Measurements from ENCODE around the gene SLC13A2. TPM values are rescaled to one million over a fixed set of nuclear protein-coding genes. Genes with fewer than 3 reads are reported as not detected.
A peak's percentile ranks its signal among the peaks of the same experiment; 100 is the strongest.

SLC13A2 gene
- total RNA-seq, 1 experiment from 2014 or later: not detected

- Histone ChIP-seq H4K5ac (ENCODE audit: insufficient read length, low read depth, low read length) (no peak overlapping the region), H2BK20ac (ENCODE audit: low read depth, low read length, poor library complexity, severe bottlenecking) (no peak overlapping the region), H3K27me3 (ENCODE audit: insufficient read depth, low read length) (no peaks in the 10 kb centered on the region), H3K18ac (ENCODE audit: insufficient read length, low read depth, low read length) (no peak overlapping the region), H3T11ph (ENCODE audit: low read length) (no peak overlapping the region), H2AK5ac (ENCODE audit: insufficient read length, low read length) (no peak overlapping the region), H2BK120ac (ENCODE audit: low read depth, low read length, poor library complexity, severe bottlenecking) (no peak overlapping the region), H3K14ac (ENCODE audit: insufficient read depth, low read length) (no peak overlapping the region; the same call in 1 of the 2 replicates), H4K20me1 (ENCODE audit: control insufficient read depth, insufficient read depth, insufficient read length) (no peaks in the 10 kb centered on the region), H3K56ac (ENCODE audit: insufficient read length, low read depth, low read length) (no peak overlapping the region), H4K91ac (ENCODE audit: insufficient read length, low read depth, low read length) (no peak overlapping the region), H3K4me2 (ENCODE audit: insufficient read depth, insufficient read length, low read length) (no peak overlapping the region), H2BK12ac (ENCODE audit: insufficient read length, low read depth, low read length) (no peak overlapping the region), H2AFZ (ENCODE audit: low read length) (no peak overlapping the region), H4K8ac (replicated peaks; ENCODE audit: insufficient read length, low read depth, low read length) (no peak overlapping the region), H3K4ac (ENCODE audit: low read depth, low read length) (no peak overlapping the region), H2BK15ac (ENCODE audit: low read depth, low read length) (no peak overlapping the region), H2BK5ac (ENCODE audit: insufficient read length, low read length) (no peak overlapping the region), H3K9me3 (ENCODE audit: control insufficient read depth, low read depth, low read length) (no peaks in the 10 kb centered on the region), H3K23ac (ENCODE audit: insufficient read length, low read depth, low read length) (no peak overlapping the region), H3K79me1 (ENCODE audit: insufficient read depth, low read depth, low read length, poor library complexity, severe bottlenecking) (no peaks in the 10 kb centered on the region), H3K4me1 (ENCODE audit: insufficient read depth, low read length) (no peaks in the 10 kb centered on the region), H3K23me2 (ENCODE audit: insufficient read length, low read depth, low read length, poor library complexity, severe bottlenecking) (no peaks in the 10 kb centered on the region), H3K79me2 (ENCODE audit: insufficient read depth, low read length) (no peaks in the 10 kb centered on the region), H3K27ac (ENCODE audit: insufficient read length, low read depth, low read length) (no peak overlapping the region), H3K9ac (ENCODE audit: extremely low read depth, insufficient read length, low read length) (no peak overlapping the region)
- no peak for DNase-seq
- Mint-ChIP-seq H3K27ac (peak overlapping the region in 1 of 3 experiments; percentile 35; a peak in 2 of 7 replicates), H3K9me3 (no peaks in the 10 kb centered on the region), H3K4me1 (peaks cover 5 to 23% of the 10 kb centered on the region in 2 experiments), H3K36me3 (ENCODE audit: insufficient read depth in 1 of 3, low read depth in 3 of 3) (no peaks in the 10 kb centered on the region), H3K27me3 (ENCODE audit: low read depth) (peaks cover 2% of the 10 kb centered on the region), H3K4me3 (no peak overlapping the region)
- TF ChIP-seq, protein P1, sequence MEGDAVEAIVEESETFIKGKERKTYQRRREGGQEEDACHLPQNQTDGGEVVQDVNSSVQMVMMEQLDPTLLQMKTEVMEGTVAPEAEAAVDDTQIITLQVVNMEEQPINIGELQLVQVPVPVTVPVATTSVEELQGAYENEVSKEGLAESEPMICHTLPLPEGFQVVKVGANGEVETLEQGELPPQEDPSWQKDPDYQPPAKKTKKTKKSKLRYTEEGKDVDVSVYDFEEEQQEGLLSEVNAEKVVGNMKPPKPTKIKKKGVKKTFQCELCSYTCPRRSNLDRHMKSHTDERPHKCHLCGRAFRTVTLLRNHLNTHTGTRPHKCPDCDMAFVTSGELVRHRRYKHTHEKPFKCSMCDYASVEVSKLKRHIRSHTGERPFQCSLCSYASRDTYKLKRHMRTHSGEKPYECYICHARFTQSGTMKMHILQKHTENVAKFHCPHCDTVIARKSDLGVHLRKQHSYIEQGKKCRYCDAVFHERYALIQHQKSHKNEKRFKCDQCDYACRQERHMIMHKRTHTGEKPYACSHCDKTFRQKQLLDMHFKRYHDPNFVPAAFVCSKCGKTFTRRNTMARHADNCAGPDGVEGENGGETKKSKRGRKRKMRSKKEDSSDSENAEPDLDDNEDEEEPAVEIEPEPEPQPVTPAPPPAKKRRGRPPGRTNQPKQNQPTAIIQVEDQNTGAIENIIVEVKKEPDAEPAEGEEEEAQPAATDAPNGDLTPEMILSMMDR (conservative IDR thresholded peaks at IDR 0.05): no peak
- no CpG with 5 or more reads among the region's 15 CpGs for WGBS (ENCODE audit: extremely low coverage, insufficient read length, low lambda C conversion rate)
Observed at GRCh38 chr17:28523876-28524275, 50.4 kb downstream of the SLC13A2 start.
